ENCODE results near the gene DPP3.

The DPP3 gene

GRCh38 chr11:66469441-66469840 is 10.8 kb upstream of the DPP3 start:
- Histone ChIP-seq H3K4me3 (IDR thresholded peaks at IDR 0.05; ENCODE audit: insufficient read depth, low read depth, low read length) (no peak overlapping the region), H3K79me2 (ENCODE audit: insufficient read depth, low read depth) (no peaks in the 10 kb centered on the region), H3K4me2 (no peak overlapping the region), H3K36me3 (ENCODE audit: insufficient read depth) (no peaks in the 10 kb centered on the region), H2AFZ (ENCODE audit: low read depth) (no peak overlapping the region), H3K27me3 (ENCODE audit: insufficient read depth, low read depth) (no peaks in the 10 kb centered on the region), H4K20me1 (ENCODE audit: insufficient read depth) (no peaks in the 10 kb centered on the region), H3K4me1 (ENCODE audit: low read depth, poor library complexity, severe bottlenecking) (peaks cover 5% of the 10 kb centered on the region), H3K9ac (no peak overlapping the region), H3K27ac (no peak overlapping the region)
- TF ChIP-seq CTCF (conservative IDR thresholded peaks at IDR 0.05; ENCODE audit: low read depth, low read length), result no peak

- Histone ChIP-seq H3K4me3 (IDR thresholded peaks at IDR 0.05; ENCODE audit: insufficient read depth, low read depth, low read length) (no peak overlapping the region), H3K27ac (no peak overlapping the region), H3K4me1 (ENCODE audit: low read depth, poor library complexity, severe bottlenecking) (peaks cover 5% of the 10 kb centered on the region), H3K4me2 (no peak overlapping the region), H3K79me2 (ENCODE audit: insufficient read depth, low read depth) (no peaks in the 10 kb centered on the region), H2AFZ (ENCODE audit: low read depth) (no peak overlapping the region), H3K27me3 (ENCODE audit: insufficient read depth, low read depth) (no peaks in the 10 kb centered on the region), H3K9ac (no peak overlapping the region), H3K36me3 (ENCODE audit: insufficient read depth) (no peaks in the 10 kb centered on the region), H4K20me1 (ENCODE audit: insufficient read depth) (no peaks in the 10 kb centered on the region)
- no peak for TF ChIP-seq CTCF (conservative IDR thresholded peaks at IDR 0.05; ENCODE audit: low read depth, low read length)
Measured at GRCh38 chr11:66470015-66470414, 10.2 kb upstream of the DPP3 start.

- no peak overlapping the region for H3K4me2 ChIP-seq
- H3K36me3 ChIP-seq (ENCODE audit: insufficient read depth), result no peaks in the 10 kb centered on the region
- peaks cover 5% of the 10 kb centered on the region for H3K4me1 ChIP-seq (ENCODE audit: low read depth, poor library complexity, severe bottlenecking)
Measured at GRCh38 chr11:66471142-66471541, 9.1 kb upstream of the DPP3 start.

GRCh38 chr11:66472054-66472453 is 8.2 kb upstream of the DPP3 start:
- no peaks in the 10 kb centered on the region for H3K27me3 ChIP-seq (ENCODE audit: insufficient read depth, low read depth)

More at GRCh38 chr11:66471142-66471541, 9.1 kb upstream of the DPP3 start:
- Histone ChIP-seq H3K79me2 (ENCODE audit: insufficient read depth, low read depth) (no peaks in the 10 kb centered on the region), H3K27me3 (ENCODE audit: insufficient read depth, low read depth) (no peaks in the 10 kb centered on the region), H3K4me3 (IDR thresholded peaks at IDR 0.05; ENCODE audit: insufficient read depth, low read depth, low read length) (no peak overlapping the region), H3K27ac (no peak overlapping the region), H4K20me1 (ENCODE audit: insufficient read depth) (no peaks in the 10 kb centered on the region), H3K9ac (no peak overlapping the region), H2AFZ (ENCODE audit: low read depth) (no peak overlapping the region)
- TF ChIP-seq CTCF (conservative IDR thresholded peaks at IDR 0.05; ENCODE audit: low read depth, low read length), result no peak

More at GRCh38 chr11:66472054-66472453, 8.2 kb upstream of the DPP3 start:
- H3K79me2 ChIP-seq (ENCODE audit: insufficient read depth, low read depth), result no peaks in the 10 kb centered on the region
- no peak overlapping the region for H3K9ac ChIP-seq
- H3K36me3 ChIP-seq (ENCODE audit: insufficient read depth), result no peaks in the 10 kb centered on the region
- H2AFZ ChIP-seq (ENCODE audit: low read depth), result no peak overlapping the region
- H3K4me1 ChIP-seq (ENCODE audit: low read depth, poor library complexity, severe bottlenecking), result peaks cover 5% of the 10 kb centered on the region
- no peak overlapping the region for H3K27ac ChIP-seq
- no peak overlapping the region for H3K4me3 ChIP-seq (IDR thresholded peaks at IDR 0.05; ENCODE audit: insufficient read depth, low read depth, low read length)
- no peak for TF ChIP-seq CTCF (conservative IDR thresholded peaks at IDR 0.05; ENCODE audit: low read depth, low read length)
- no peaks in the 10 kb centered on the region for H4K20me1 ChIP-seq (ENCODE audit: insufficient read depth)
- H3K4me2 ChIP-seq, result no peak overlapping the region
